Fibroblast of upper back skin (primary cell): ENCODE data around the gene STAB2.

Source experiments
- DNase-seq: peaks from one replicate; pipeline ENCODE4 v3.0.0-alpha.2; 2013

The STAB2 gene

GRCh38 chr12:103705098-103705497, 118.0 kb downstream of the STAB2 start:
- no peak for DNase-seq

GRCh38 chr12:103705927-103706326, 118.9 kb downstream of the STAB2 start:
- DNase-seq: no peak

GRCh38 chr12:103707446-103707845, 120.4 kb downstream of the STAB2 start:
- DNase-seq: no peak

GRCh38 chr12:103710544-103710943, 123.5 kb downstream of the STAB2 start:
- no peak for DNase-seq

- no peak for DNase-seq
Observed at GRCh38 chr12:103712216-103712615, 125.1 kb downstream of the STAB2 start.

- DNase-seq: no peak
Observed at GRCh38 chr12:103715494-103715893, 128.4 kb downstream of the STAB2 start.

GRCh38 chr12:103716517-103717196, 129.6 kb downstream of the STAB2 start:
- DNase-seq: no peak

GRCh38 chr12:103725398-103725797, 138.3 kb downstream of the STAB2 start:
- DNase-seq: no peak

GRCh38 chr12:103727638-103728037, 140.6 kb downstream of the STAB2 start:
- no peak for DNase-seq

GRCh38 chr12:103728323-103728722, 141.2 kb downstream of the STAB2 start:
- peak; percentile 5 for DNase-seq

- no peak for DNase-seq
Observed at GRCh38 chr12:103729499-103729898, 142.4 kb downstream of the STAB2 start.

- no peak for DNase-seq
Observed at GRCh38 chr12:103731539-103731938, 144.5 kb downstream of the STAB2 start.

GRCh38 chr12:103734863-103735262, 147.8 kb downstream of the STAB2 start:
- no peak for DNase-seq

- DNase-seq: no peak
Observed at GRCh38 chr12:103735291-103735690, 148.2 kb downstream of the STAB2 start.

GRCh38 chr12:103736572-103736971, 149.5 kb downstream of the STAB2 start:
- DNase-seq: no peak

GRCh38 chr12:103737881-103738280, 150.8 kb downstream of the STAB2 start:
- DNase-seq: no peak

- DNase-seq: peak; percentile 4
Observed at GRCh38 chr12:103742349-103742932, 155.4 kb downstream of the STAB2 start.

GRCh38 chr12:103743788-103744187, 156.7 kb downstream of the STAB2 start:
- DNase-seq: no peak

GRCh38 chr12:103745962-103746361, 158.9 kb downstream of the STAB2 start:
- DNase-seq: no peak

GRCh38 chr12:103748002-103748401, 160.9 kb downstream of the STAB2 start:
- DNase-seq: no peak

- no peak for DNase-seq
Observed at GRCh38 chr12:103748875-103749274, 161.8 kb downstream of the STAB2 start.

- DNase-seq: no peak
Observed at GRCh38 chr12:103751171-103751570, 164.1 kb downstream of the STAB2 start.

GRCh38 chr12:103751600-103751999, 164.5 kb downstream of the STAB2 start:
- DNase-seq: peak; percentile 12

- DNase-seq: no peak
Observed at GRCh38 chr12:103755425-103755824, 168.4 kb downstream of the STAB2 start.

GRCh38 chr12:103756443-103756842, 169.4 kb downstream of the STAB2 start:
- DNase-seq: no peak
